H1 (cell line): ENCODE results near the gene TRIM40. TPM values are rescaled to one million over a fixed set of nuclear protein-coding genes. Genes with fewer than 3 reads are reported as not detected.

Experiments
- CTCF ChIA-PET: fragments of 300-600 bp; sonication (Branson Sonifier 250); formaldehyde crosslinking; loops from one replicate; lab custom pipeline; 2021; ENCODE audit not compliant: partially characterized antibody; lab: Charles Lee
- POLR2A ChIA-PET: fragments of 300-600 bp; sonication (Branson Sonifier 250); formaldehyde crosslinking; loops from one replicate; lab custom pipeline; 2021; ENCODE audit warnings: inconsistent platforms; ENCODE audit not compliant: partially characterized antibody; lab: Charles Lee
- DNase-seq, 2 experiments: peaks; one replicate each; pipeline versions ENCODE4 v3.0.0 to v3.0.0-alpha.2; 2010 to 2022; ENCODE audit warnings: low spot score in 2 of 2, low read depth in 1 of 2, mixed read lengths in 1 of 2
- FAIRE-seq: peaks from 2 replicates; lab custom pipeline; 2011; peaks lifted over from hg19 to GRCh38; lab: Jason Lieb, UNC
- H2AFZ ChIP-seq: 2 replicates; pipeline ENCODE4 v1.8.1; 2012; ENCODE audit warnings: low read length, inconsistent platforms
- H2AK5ac ChIP-seq: 2 replicates; pipeline ENCODE4 v1.6.1; 2013; ENCODE audit warnings: low read depth, low read length
- H2BK120ac ChIP-seq: replicated peaks from 2 replicates; pipeline ENCODE3; 2013; ENCODE audit warnings: low read depth, low read length, inconsistent platforms
- H2BK12ac ChIP-seq: 2 replicates; pipeline ENCODE4 v1.6.1; 2013; ENCODE audit warnings: low read depth, low read length
- H2BK15ac ChIP-seq: 2 replicates; pipeline ENCODE4 v1.6.1; 2013; ENCODE audit warnings: low read length
- H2BK20ac ChIP-seq: 2 replicates; pipeline ENCODE4 v1.6.1; 2013; ENCODE audit warnings: low read length
- H2BK5ac ChIP-seq: 2 replicates; pipeline ENCODE4 v1.6.1; 2013; ENCODE audit warnings: low read depth, low read length
- H3K14ac ChIP-seq: 2 replicates; pipeline ENCODE4 v1.6.1; 2013; ENCODE audit warnings: inconsistent platforms; ENCODE audit not compliant: insufficient read length
- H3K18ac ChIP-seq: 2 replicates; pipeline ENCODE4 v1.6.1; 2013; ENCODE audit warnings: low read length; ENCODE audit errors: extremely low read depth
- H3K23ac ChIP-seq: 2 replicates; pipeline ENCODE4 v1.6.1; 2013; ENCODE audit warnings: inconsistent platforms; ENCODE audit not compliant: insufficient read length
- H3K23me2 ChIP-seq: 2 replicates; pipeline ENCODE4 v1.6.1; 2013; ENCODE audit warnings: low read depth, low read length
- H3K27ac ChIP-seq: 2 replicates; pipeline ENCODE4 v1.6.1; 2011; ENCODE audit warnings: low read depth, low read length, inconsistent platforms
- H3K27me3 ChIP-seq, 4 experiments: replicated peaks in 1 of 4; 1 replicate in 1 of 4; 2 replicates in 3 of 4; pipeline versions ENCODE4 v1.6.1 to v1.8.1; 2011 to 2013; ENCODE audit warnings: low read length in 3 of 4, mild to moderate bottlenecking in 3 of 4, inconsistent platforms in 2 of 4, mixed read lengths in 2 of 4, moderate library complexity in 1 of 4; ENCODE audit not compliant: control insufficient read depth in 3 of 4, insufficient read depth in 3 of 4; ENCODE audit errors: extremely low read depth in 1 of 4
- H3K36me3 ChIP-seq, 4 experiments: 2 replicates each; pipeline versions ENCODE4 v1.6.1 to v1.8.1; 2011 to 2013; ENCODE audit warnings: mild to moderate bottlenecking in 4 of 4, low read length in 3 of 4, moderate library complexity in 2 of 4, control low read depth in 1 of 4, inconsistent platforms in 1 of 4; ENCODE audit not compliant: insufficient read depth in 4 of 4, control insufficient read depth in 2 of 4
- H3K4ac ChIP-seq: replicated peaks from 2 replicates; pipeline ENCODE3; 2013; ENCODE audit warnings: low read length, low read depth, mixed read lengths, inconsistent platforms; ENCODE audit not compliant: insufficient read length
- H3K4me1 ChIP-seq, 4 experiments: replicated peaks in 1 of 4; 1 replicate in 1 of 4; 2 replicates in 3 of 4; pipeline versions ENCODE4 v1.6.1 to v1.8.1; 2011 to 2013; ENCODE audit warnings: low read length in 3 of 4, inconsistent platforms in 2 of 4, mixed read lengths in 1 of 4; ENCODE audit not compliant: insufficient read depth in 4 of 4, control insufficient read depth in 3 of 4
- H3K4me2 ChIP-seq, 2 experiments: 2 replicates each; pipeline versions ENCODE4 v1.6.1 to v1.8.1; 2011 to 2013; ENCODE audit warnings: low read depth in 2 of 2, low read length in 2 of 2, control low read depth in 1 of 2, inconsistent platforms in 1 of 2, mild to moderate bottlenecking in 1 of 2; ENCODE audit not compliant: insufficient read depth in 1 of 2
- H3K4me3 ChIP-seq, 4 experiments: fragments of 200-600, 300-600 bp in 1 of 4; sonication (generic), shearing (Covaris generic), sonication (Bioruptor Twin) in 1 of 4; 2 replicates each; pipeline versions ENCODE4 v1.5.1 to v1.8.1; 2011 to 2016; ENCODE audit warnings: low read length in 4 of 4, low read depth in 3 of 4, control low read depth in 2 of 4, inconsistent platforms in 2 of 4, mild to moderate bottlenecking in 2 of 4, mixed read lengths in 1 of 4, moderate library complexity in 1 of 4; ENCODE audit not compliant: insufficient read depth in 2 of 4; ENCODE audit errors: extremely low read depth in 1 of 4
- H3K56ac ChIP-seq: replicated peaks from 2 replicates; pipeline ENCODE3; 2013; ENCODE audit warnings: low read depth, mild to moderate bottlenecking, mixed read lengths, low read length, inconsistent platforms; ENCODE audit not compliant: insufficient read length
- H3K79me1 ChIP-seq: 2 replicates; pipeline ENCODE4 v1.6.1; 2013; ENCODE audit warnings: low read depth, low read length, control low read depth
- H3K79me2 ChIP-seq, 2 experiments: 2 replicates each; pipeline versions ENCODE4 v1.6.1 to v1.8.1; 2012 to 2013; ENCODE audit warnings: low read length in 2 of 2, mild to moderate bottlenecking in 2 of 2, inconsistent platforms in 1 of 2; ENCODE audit not compliant: insufficient read depth in 2 of 2, control insufficient read depth in 1 of 2
- H3K9ac ChIP-seq, 4 experiments: replicated peaks in 1 of 4; 1 replicate in 1 of 4; 2 replicates in 3 of 4; pipeline versions ENCODE4 v1.6.1 to v1.8.1; 2011 to 2013; ENCODE audit warnings: low read depth in 3 of 4, low read length in 3 of 4, control low read depth in 2 of 4, mild to moderate bottlenecking in 2 of 4, moderate library complexity in 2 of 4, inconsistent platforms in 1 of 4; ENCODE audit errors: extremely low read depth in 1 of 4
- H3K9me3 ChIP-seq, 2 experiments: 2 replicates each; pipeline versions ENCODE4 v1.6.1 to v1.8.1; 2012 to 2013; ENCODE audit warnings: mild to moderate bottlenecking in 2 of 2, moderate library complexity in 2 of 2, control low read depth in 1 of 2, inconsistent platforms in 1 of 2, low read depth in 1 of 2, low read length in 1 of 2, mixed read lengths in 1 of 2; ENCODE audit not compliant: insufficient read depth in 2 of 2
- H4K20me1 ChIP-seq, 2 experiments: replicated peaks in 1 of 2; 2 replicates each; pipeline versions ENCODE3 to v1.8.1; 2011 to 2013; ENCODE audit warnings: inconsistent platforms in 2 of 2, low read length in 2 of 2, mild to moderate bottlenecking in 1 of 2; ENCODE audit not compliant: insufficient read depth in 2 of 2, control insufficient read depth in 1 of 2
- H4K5ac ChIP-seq: 2 replicates; pipeline ENCODE4 v1.6.1; 2013; ENCODE audit warnings: low read length, low read depth, mixed read lengths, inconsistent platforms; ENCODE audit not compliant: insufficient read length
- H4K8ac ChIP-seq: 2 replicates; pipeline ENCODE4 v1.8.0; 2013; ENCODE audit warnings: mild to moderate bottlenecking, moderate library complexity, low read length, inconsistent platforms; ENCODE audit not compliant: insufficient read depth; ENCODE audit errors: extremely low read depth
- H4K91ac ChIP-seq: replicated peaks from 2 replicates; pipeline ENCODE3; 2013; ENCODE audit warnings: low read length, mixed read lengths, inconsistent platforms; ENCODE audit not compliant: insufficient read length
- CBX5 ChIP-seq: fragments of 300-800, 300-1000 bp; sonication (generic); IDR thresholded peaks from 2 replicates; pipeline ENCODE4 v1.7.1; 2016; ENCODE audit warnings: antibody characterized with exemption, low read length, low read depth
- CBX8 ChIP-seq: fragments of 300-800, 300-1000 bp; sonication (generic); IDR thresholded peaks from 2 replicates; pipeline ENCODE4 v1.7.1; 2016; ENCODE audit warnings: low read depth, low read length, borderline replicate concordance
- JUN ChIP-seq: IDR thresholded peaks from 2 replicates; pipeline ENCODE4 v1.6.1; 2011; ENCODE audit warnings: low read depth, mild to moderate bottlenecking, improper control_type of control experiment, low read length
- POLR2AphosphoS5 ChIP-seq: IDR thresholded peaks from 2 replicates; pipeline ENCODE4 v1.6.1; 2011; ENCODE audit warnings: low read depth, low read length
- RBBP5 ChIP-seq: IDR thresholded peaks from 2 replicates; pipeline ENCODE4 v1.7.1; 2012; ENCODE audit warnings: low read depth, mild to moderate bottlenecking, inconsistent platforms, low read length, moderate library complexity, borderline replicate concordance
- SP1 ChIP-seq: IDR thresholded peaks from 2 replicates; pipeline ENCODE4 v1.6.1; 2011; ENCODE audit warnings: low read depth, low read length
- SUZ12 ChIP-seq: fragments of 200-600 bp; sonication (generic); IDR thresholded peaks from 2 replicates; pipeline ENCODE4 v1.6.1; 2012; ENCODE audit warnings: mild to moderate bottlenecking, inconsistent platforms, low read length, moderate library complexity, mixed read lengths
- TBP ChIP-seq: IDR thresholded peaks from 2 replicates; pipeline ENCODE4 v1.6.1; 2011; ENCODE audit warnings: low read depth, low read length, improper control_type of control experiment
- USF2 ChIP-seq: IDR thresholded peaks from 2 replicates; pipeline ENCODE4 v1.6.1; 2011; ENCODE audit warnings: low read length, improper control_type of control experiment
- WGBS, 2 experiments: shearing (Covaris generic) in 1 of 2; methylation state at CpG; one replicate each; pipeline versions ENCODE4 v1.1.6 to v1.1.7; 2013 to 2015; ENCODE audit warnings: low lambda C conversion rate in 2 of 2, mixed read lengths in 2 of 2, inconsistent platforms in 1 of 2, low coverage in 1 of 2, missing lambda C conversion rate in 1 of 2; ENCODE audit not compliant: insufficient replicate concordance in 2 of 2, insufficient coverage in 1 of 2, insufficient read length in 1 of 2; ENCODE audit errors: extremely low coverage in 1 of 2, missing lambda C conversion rate in 1 of 2; 5-methylcytosine and 5-hydroxymethylcytosine counted together
- polyA plus RNA-seq, 7 experiments: library from polyadenylated mRNA; depleted of rRNA in 3 of 7; stranded (reverse) in 5 of 7; unstranded in 2 of 7; fragments of >200 nt in 5 of 7; fragments of 200-250 nt in 2 of 7; gene quantifications; 1 replicate in 5 of 7; 2 replicates in 1 of 7; 4 replicates in 1 of 7; pipeline versions ENCODE4 v1.2.1 to v1.2.3, GENCODE V29; 2011 to 2013; ENCODE audit warnings: missing spikeins in 2 of 7, mixed read lengths in 2 of 7
- total RNA-seq: library from RNA; stranded (reverse); fragmentation: NEBNext Ultra II Directional; extraction: Animal tissue kit (Norgen Biotek cat#: 25700); gene quantifications from 2 replicates; pipeline ENCODE4 v1.2.1, GENCODE V29; 2021
- TF ChIP-seq, protein P1 (sequence below): IDR thresholded peaks from 2 replicates; pipeline ENCODE4 v1.6.1; 2012; ENCODE audit warnings: inconsistent platforms

TRIM40 gene
- total and polyA plus RNA-seq, 2 of the 8 experiments (the other 6 are each of a cell fraction or from before 2014, with no cell fraction given): not detected

DNA sequence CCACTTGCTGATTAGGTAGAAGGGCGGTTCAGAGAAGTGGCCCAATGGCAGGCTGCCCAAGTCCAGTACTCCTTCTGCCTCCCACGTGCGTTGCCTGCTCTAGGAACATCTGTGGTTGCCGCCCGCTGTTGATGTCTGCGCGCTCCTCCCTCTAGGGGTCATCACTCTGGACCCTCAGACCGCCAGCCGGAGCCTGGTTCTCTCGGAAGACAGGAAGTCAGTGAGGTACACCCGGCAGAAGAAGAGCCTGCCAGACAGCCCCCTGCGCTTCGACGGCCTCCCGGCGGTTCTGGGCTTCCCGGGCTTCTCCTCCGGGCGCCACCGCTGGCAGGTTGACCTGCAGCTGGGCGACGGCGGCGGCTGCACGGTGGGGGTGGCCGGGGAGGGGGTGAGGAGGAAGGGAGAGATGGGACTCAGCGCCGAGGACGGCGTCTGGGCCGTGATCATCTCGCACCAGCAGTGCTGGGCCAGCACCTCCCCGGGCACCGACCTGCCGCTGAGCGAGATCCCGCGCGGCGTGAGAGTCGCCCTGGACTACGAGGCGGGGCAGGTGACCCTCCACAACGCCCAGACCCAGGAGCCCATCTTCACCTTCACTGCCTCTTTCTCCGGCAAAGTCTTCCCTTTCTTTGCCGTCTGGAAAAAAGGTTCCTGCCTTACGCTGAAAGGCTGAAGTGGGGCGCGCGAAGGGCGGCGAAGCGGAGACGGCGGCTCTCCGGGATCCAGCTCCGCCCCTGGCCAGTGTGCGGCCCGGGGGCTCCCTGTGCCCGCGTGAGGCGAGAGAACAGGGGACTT lies 35.9 kb downstream of the TRIM40 start:
- Histone ChIP-seq H3K9me3 (no peaks in the 10 kb centered on the region), H3K9ac (0 out of 7 replicates have a peak overlapping the region, but pooled peaks of 1 of the 4 experiments have one; percentile 19), H3K23me2 (peaks cover 4% of the 10 kb centered on the region; the same call in 1 of the 2 replicates), H3K79me1 (no peaks in the 10 kb centered on the region), H2BK15ac (peak overlapping the region; percentile 95; the same call in 1 of the 2 replicates), H2BK5ac (no peak overlapping the region; the same call in 1 of the 2 replicates), H3K4me2 (peak overlapping the region; percentile 73 to 87), H2BK20ac (no peak overlapping the region), H2BK120ac (no peak overlapping the region), H3K27ac (no peak overlapping the region), H2BK12ac (peak overlapping the region; percentile 51; the same call in 1 of the 2 replicates), H4K8ac (peak overlapping the region; percentile 73), H3K18ac (peak overlapping the region; percentile 64; the same call in 1 of the 2 replicates), H3K4ac (no peak overlapping the region), H3K79me2 (no peaks in the 10 kb centered on the region), H3K36me3 (no peaks in the 10 kb centered on the region), H2AFZ (peak overlapping the region; percentile 81; the same call in 1 of the 2 replicates), H3K14ac (no peak overlapping the region), H3K27me3 (peaks cover 7 to 32% (median 26%) of the 10 kb centered on the region in 4 experiments), H4K20me1 (no peaks in the 10 kb centered on the region), H3K23ac (no peak overlapping the region), H3K4me1 (peaks cover 0 to 4% (median 3%) of the 10 kb centered on the region in 4 experiments; a peak in 4 of 7 replicates), H4K91ac (no peak overlapping the region), H3K56ac (no peak overlapping the region), H4K5ac (no peak overlapping the region), H2AK5ac (no peak overlapping the region), H3K4me3 (peak overlapping the region; percentile 17 to 57 (median 32); a peak in 7 of 8 replicates)
- ChIA-PET CTCF (interaction anchor here (0.9 to 3.1 kb wide), 4 partner anchors 67 to 97 kb away, joined by 3 to 22 read pairs (median 8); partner anchors contain the start of gene RNF39), POLR2A (interaction anchor here (1.2 kb wide), 1 partner anchor 35 kb away, joined by 3 read pairs; no protein-coding TSS in a partner anchor)
- FAIRE-seq: no peak
- peak; percentile 31 to 74 for DNase-seq
- 11% methylated on average over 39 of the region's 62 CpGs; no CpG with 5 or more reads in 1 of the 2 experiments for WGBS, 2 experiments
- TF ChIP-seq SP1 (no peak), RBBP5 (no peak), SUZ12 (peak; percentile 62), CBX8 (no peak), JUN (no peak), TBP (0 out of 2 replicates have a peak, but pooled peaks have one; percentile 9), USF2 (no peak), POLR2AphosphoS5 (no peak), CBX5 (no peak)
- TF ChIP-seq, protein P1, sequence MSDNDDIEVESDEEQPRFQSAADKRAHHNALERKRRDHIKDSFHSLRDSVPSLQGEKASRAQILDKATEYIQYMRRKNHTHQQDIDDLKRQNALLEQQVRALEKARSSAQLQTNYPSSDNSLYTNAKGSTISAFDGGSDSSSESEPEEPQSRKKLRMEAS: peak; percentile 98
